MM.1S (cell line): Measurements from ENCODE around the gene PATZ1.

ENCODE experiments used
- CTCF ChIP-seq: fragments of 300-600 bp; sonication (generic); IDR thresholded peaks from 2 replicates; pipeline ENCODE4 v1.5.1; 2016; ENCODE audit warnings: antibody characterized with exemption, low read length, mixed read lengths
- EZH2 ChIP-seq: fragments of 300-600 bp; sonication (generic); optimal IDR thresholded peaks from 2 replicates; pipeline ENCODE3; 2017; ENCODE audit warnings: low read depth, mild to moderate bottlenecking, antibody characterized with exemption, low read length, mixed read lengths
- EZH2phosphoT487 ChIP-seq: fragments of 300-600 bp; sonication (generic); IDR thresholded peaks from 2 replicates; pipeline ENCODE4 v1.6.1; 2018; ENCODE audit warnings: antibody characterized with exemption, low read length

GRCh38 chr22:31393893-31394292 is 47.7 kb upstream of the PATZ1 start:
- TF ChIP-seq CTCF (no peak), EZH2phosphoT487 (no peak), EZH2 (no peak)
